C1 segment of cervical spinal cord (tissue), 14 donors: ENCODE measurements around the gene TGFBR3L.
"Not testable (repeated sequence)": the region's sequence is repeated elsewhere in the genome, so short reads cannot be mapped to it uniquely, and the experiment has no call there.

Source experiments
- DNase-seq, 14 donors: peaks; one replicate each; lab custom pipeline; 2025; lab: John Stamatoyannopoulos, UW

TGFBR3L gene

GRCh38 chr19:7879111-7879807 lies 35.4 kb upstream of the TGFBR3L start:
- no peak for DNase-seq

DNA sequence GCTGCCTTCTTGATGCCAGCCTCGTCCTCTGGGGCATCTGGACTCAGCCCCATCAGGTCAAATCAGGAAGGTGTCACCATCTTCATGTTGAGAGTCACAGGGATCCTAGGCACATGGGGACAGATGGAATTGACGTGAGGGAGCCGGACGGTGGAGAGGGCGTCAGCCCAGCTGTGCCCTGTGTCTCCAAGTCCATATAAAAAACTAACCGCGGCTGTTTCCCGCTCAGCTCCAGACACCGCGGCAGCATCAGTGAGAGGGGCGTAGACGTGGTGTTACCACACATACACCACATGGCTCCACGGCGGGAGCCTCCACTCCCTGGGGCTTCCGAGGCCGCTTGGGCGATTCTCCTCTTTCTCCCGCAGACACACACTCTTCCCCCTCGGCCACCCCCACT lies 34.8 kb upstream of the TGFBR3L start:
- no peak for DNase-seq

- no peak for DNase-seq
Measured at GRCh38 chr19:7881910-7882309, 32.7 kb upstream of the TGFBR3L start.

GRCh38 chr19:7883105-7883504 lies 31.5 kb upstream of the TGFBR3L start:
- no peak for DNase-seq

DNA sequence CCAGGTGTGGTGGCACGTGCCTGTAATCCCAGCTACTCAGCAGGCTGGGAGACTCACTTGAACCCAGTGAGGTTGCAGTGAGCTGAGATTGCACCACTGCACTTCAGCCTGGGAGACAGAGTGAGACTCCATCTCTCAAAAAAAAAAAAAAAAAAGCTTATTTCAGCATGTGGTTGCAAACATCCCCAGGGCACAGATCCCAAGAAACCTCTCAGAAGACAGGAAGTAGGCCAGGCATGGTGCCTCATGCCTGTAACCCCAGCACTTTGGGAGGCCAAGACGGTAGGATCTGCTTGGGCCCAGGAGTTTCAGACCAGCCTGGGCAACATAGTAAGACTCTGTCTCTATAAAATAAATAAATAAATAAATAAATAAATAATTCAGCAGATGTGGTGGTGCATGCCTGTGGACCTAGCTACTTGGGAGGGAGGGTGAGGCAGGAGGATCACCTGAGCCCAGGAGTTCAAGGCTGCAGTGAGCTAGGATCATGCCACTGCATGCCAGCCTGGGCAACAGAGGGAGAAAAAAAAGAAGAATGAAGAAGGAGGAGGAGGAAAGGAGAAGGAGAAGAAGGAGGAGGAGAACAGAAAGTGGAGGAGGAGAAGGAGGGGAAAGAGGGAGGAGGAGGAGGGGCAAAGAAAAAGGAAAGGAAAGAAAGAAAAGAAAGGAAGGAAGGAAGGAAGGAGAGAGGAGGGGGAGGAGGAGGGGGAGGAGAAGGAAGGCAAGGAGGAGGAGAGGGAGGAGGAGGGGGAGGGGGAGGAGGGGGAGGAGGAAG lies 30.6 kb upstream of the TGFBR3L start:
- no peak for DNase-seq

DNA sequence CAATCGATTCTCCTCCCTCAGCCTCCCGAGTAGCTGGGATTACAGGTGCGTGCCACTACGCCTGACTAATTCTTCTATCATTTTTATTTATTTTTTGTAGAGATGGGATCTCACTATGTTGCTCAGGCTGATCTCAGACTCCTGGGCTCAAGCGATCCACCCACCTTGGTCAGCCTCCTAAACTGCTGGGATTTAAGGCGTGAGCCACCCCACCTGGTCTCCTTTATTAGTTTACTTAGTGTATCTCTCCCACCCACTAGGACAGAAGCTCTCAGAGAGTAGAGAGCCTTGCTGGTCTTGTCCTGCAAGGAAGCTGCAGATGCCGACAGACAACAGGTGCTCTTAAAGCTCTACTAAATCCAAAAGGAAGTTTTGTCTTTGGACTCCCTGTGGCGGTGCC lies 28.8 kb upstream of the TGFBR3L start:
- DNase-seq, result no peak

DNA sequence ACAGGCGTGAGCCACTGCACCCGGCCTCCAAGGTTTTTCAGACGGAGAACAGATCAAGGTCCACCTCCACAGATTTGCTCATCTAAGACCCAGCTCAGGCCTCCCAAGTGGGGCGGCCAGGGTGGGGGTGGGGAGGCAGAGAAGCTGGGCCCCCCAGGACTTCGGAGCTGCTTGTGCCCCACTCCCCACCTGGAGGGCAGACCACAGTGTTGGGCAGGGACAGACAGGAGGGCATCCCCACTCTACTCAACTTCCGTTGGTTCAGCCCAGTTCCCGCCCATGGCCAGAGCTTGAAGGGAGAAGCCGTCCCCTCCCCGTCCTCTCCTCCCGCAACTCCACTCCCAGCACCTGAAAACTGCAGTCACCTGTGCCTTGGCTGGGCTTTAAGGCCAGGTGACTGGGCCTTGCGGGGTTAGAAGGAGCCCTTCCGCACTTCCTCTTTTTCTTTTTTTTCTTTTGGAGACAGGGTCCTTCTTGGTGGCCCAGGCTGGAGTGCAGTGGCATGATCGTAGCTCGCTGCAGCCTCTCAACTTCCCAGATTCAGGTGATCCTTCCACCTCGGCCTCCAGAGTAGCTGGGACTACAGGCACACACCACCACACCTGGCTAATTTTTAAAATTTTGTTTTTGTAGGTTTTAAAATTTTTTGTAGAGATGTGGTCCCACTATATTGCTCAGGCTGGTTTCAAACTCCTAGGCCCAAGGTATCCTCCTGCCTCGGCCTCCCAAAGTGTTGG lies 27.1 kb upstream of the TGFBR3L start:
- DNase-seq, result no peak

- no peak for DNase-seq
Measured at GRCh38 chr19:7888145-7888825, 26.3 kb upstream of the TGFBR3L start, which contains the start of gene LRRC8E. Gene LRRC8E, plus strand, starts transcription at chr19:7888510. Its CDS starts 7,094 bp downstream, at chr19:7895604.

- no peak for DNase-seq
Measured at GRCh38 chr19:7888826-7889217, 25.8 kb upstream of the TGFBR3L start.

- not testable (repeated sequence) for DNase-seq
Measured at GRCh38 chr19:7893362-7894101, 21.1 kb upstream of the TGFBR3L start.

- no peak for DNase-seq
Measured at GRCh38 chr19:7894612-7895309, 19.9 kb upstream of the TGFBR3L start.

DNA sequence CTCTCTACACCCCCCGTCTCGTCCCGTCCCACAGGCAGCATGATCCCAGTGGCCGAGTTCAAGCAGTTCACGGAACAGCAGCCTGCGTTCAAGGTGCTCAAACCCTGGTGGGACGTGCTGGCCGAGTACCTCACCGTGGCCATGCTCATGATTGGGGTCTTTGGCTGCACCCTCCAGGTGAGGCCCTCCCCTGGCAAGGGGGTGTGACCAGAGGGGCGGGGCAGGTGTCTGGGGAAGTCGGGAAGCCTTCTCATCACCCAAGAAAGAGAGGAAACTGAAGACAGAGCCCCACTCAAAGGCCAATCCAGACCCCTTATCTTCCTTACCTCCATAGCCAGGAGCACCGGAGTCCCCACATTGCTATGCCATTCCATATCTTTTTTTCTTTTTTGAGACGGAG lies 19.1 kb upstream of the TGFBR3L start:
- no peak for DNase-seq

- no peak for DNase-seq
Measured at GRCh38 chr19:7897292-7897691, 17.3 kb upstream of the TGFBR3L start.

- no peak for DNase-seq
Measured at GRCh38 chr19:7898967-7899366, 15.7 kb upstream of the TGFBR3L start.

DNA sequence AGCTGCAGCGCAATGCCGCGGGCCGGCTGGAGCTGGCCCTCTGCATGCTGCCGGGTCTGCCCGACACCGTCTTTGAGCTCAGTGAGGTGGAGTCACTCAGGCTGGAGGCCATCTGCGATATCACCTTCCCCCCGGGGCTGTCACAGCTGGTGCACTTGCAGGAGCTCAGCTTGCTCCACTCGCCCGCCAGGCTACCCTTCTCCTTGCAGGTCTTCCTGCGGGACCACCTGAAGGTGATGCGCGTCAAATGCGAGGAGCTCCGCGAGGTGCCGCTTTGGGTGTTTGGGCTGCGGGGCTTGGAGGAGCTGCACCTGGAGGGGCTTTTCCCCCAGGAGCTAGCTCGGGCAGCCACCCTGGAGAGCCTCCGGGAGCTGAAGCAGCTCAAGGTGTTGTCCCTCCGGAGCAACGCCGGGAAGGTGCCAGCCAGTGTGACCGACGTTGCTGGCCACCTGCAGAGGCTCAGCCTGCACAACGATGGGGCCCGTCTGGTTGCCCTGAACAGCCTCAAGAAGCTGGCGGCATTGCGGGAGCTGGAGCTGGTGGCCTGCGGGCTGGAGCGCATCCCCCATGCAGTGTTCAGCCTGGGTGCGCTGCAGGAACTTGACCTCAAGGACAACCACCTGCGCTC lies 14.8 kb upstream of the TGFBR3L start:
- no peak for DNase-seq

GRCh38 chr19:7900401-7900870 lies 14.2 kb upstream of the TGFBR3L start:
- no peak for DNase-seq

DNA sequence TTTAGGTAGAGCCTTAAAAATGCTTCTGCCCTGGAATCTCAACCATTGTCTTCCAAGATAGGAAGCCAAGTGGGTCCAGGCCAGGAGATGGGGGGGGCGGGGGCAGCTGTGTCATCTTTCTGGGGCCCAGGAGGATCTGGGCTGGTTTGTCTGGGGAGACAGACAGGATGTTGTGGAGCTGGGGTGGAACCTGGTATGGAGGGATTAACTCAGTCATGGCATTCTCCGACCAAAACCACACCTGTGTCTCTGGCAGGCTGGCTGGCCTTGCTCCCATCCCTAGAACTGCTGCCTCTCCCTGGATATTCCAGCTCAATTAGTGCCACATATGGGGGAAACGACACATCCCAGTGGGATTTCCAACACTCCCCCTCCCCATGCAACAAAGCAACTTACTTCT lies 13.7 kb upstream of the TGFBR3L start:
- DNase-seq, result no peak

- no peak for DNase-seq
Measured at GRCh38 chr19:7901337-7901736, 13.3 kb upstream of the TGFBR3L start.

GRCh38 chr19:7902796-7903243 lies 11.8 kb upstream of the TGFBR3L start:
- no peak for DNase-seq
